B cell (primary cell): ENCODE results near the gene GAPVD1.

ENCODE experiments used
- CTCF ChIP-seq: fragments of 200-600 bp; IDR thresholded peaks from one replicate; pipeline ENCODE4 v1.8.0; 2022; ENCODE audit warnings: antibody characterized with exemption, mild to moderate bottlenecking
- EZH2 ChIP-seq: IDR thresholded peaks from 2 replicates; pipeline ENCODE4 v1.6.1; 2012; ENCODE audit warnings: borderline replicate concordance, low read depth, mild to moderate bottlenecking, moderate library complexity, low read length; ENCODE audit not compliant: insufficient read depth, poor library complexity, severe bottlenecking

DNA sequence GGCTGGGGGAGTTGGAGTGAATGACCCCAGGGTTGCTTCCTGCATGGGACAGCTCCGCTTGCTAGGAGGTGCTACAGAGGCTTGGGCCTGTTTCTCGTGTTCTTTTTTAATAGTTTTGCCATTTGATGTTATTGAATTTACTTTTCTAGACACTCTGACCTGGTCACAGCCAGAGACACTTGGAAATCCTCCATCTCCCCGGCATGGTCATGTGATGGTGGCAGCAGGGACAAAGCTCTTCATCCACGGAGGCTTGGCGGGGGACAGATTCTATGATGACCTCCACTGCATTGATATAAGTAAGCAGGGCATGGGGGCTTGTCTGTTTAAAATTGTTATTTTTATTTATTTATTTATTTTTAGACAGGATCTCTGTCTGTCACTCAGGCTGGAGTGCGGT is 33.9 kb upstream of the GAPVD1 start:
- TF ChIP-seq CTCF: no peak
- TF ChIP-seq EZH2: no peak
